SK-N-MC (cell line): ENCODE measurements around the gene SEMA4G.

Experiments
- EZH2 ChIP-seq: fragments of 200-600 bp; sonication (generic); IDR thresholded peaks from one replicate; pipeline ENCODE4 v1.6.1; 2017; ENCODE audit warnings: antibody characterized with exemption
- POLR2AphosphoS5 ChIP-seq: IDR thresholded peaks from 2 replicates; pipeline ENCODE4 v1.6.1; 2012; ENCODE audit warnings: mild to moderate bottlenecking, low read depth, low read length, borderline replicate concordance

DNA sequence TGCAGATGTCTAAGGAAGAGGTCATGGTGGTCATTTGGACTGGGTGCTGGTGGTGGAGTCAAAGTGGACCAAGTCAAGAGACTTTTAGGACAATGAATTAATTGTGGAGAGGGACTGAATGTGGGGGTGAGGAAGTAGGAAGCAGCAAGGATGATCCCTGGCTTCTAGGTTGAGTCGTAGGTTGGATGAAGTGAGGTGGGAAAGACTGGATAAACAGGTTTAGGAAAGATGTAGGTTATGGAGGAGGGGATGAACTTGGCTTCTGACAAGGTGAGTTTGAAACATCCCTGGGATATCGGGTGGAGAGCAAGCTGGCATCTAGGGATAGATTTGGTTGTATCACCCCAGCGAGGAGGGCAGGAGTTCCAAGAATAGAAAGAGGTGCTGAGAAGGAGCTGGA lies 7.6 kb downstream of the SEMA4G start:
- TF ChIP-seq POLR2AphosphoS5: no peak
- TF ChIP-seq EZH2: no peak
